HG03103 (cell line): ENCODE results near the gene SVEP1.
"Not testable (repeated sequence)": the region's sequence is repeated elsewhere in the genome, so short reads cannot be mapped to it uniquely, and the experiment has no call there.

Experiments
- ATAC-seq: cut with Tn5 transposase; IDR thresholded peaks from one replicate; pipeline ENCODE4 v1.9.1; 2021; ENCODE audit warnings: low read depth; ENCODE audit not compliant: unreplicated experiment

The SVEP1 gene

DNA sequence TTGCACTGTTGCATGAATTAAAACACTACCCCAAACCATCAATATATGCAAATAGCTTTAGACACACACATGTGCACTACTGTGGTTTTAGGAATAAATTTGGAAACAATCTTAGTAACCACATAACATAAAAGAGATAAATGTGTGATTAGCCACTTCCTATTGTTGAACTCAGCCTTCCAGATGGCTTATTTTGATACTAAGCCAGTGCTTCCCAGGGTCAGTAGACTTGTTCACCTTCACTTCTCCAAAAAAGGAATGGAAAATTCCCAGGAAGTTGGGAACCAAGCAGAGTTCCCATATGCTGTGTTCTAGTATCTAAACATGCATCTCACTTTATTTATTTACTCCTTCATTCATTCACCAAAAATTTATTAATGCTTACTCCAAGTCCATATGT lies 47.8 kb downstream of the SVEP1 start:
- ATAC-seq, result no peak

GRCh38 chr9:110531241-110531640 lies 48.3 kb downstream of the SVEP1 start:
- ATAC-seq, result not testable (repeated sequence)

GRCh38 chr9:110528645-110529044 lies 50.9 kb downstream of the SVEP1 start:
- no peak for ATAC-seq

- ATAC-seq, result no peak
These were observed 53.1 kb downstream of the SVEP1 start for GRCh38 chr9:110526426-110526825.

GRCh38 chr9:110521206-110521605 lies 58.3 kb downstream of the SVEP1 start:
- no peak for ATAC-seq

DNA sequence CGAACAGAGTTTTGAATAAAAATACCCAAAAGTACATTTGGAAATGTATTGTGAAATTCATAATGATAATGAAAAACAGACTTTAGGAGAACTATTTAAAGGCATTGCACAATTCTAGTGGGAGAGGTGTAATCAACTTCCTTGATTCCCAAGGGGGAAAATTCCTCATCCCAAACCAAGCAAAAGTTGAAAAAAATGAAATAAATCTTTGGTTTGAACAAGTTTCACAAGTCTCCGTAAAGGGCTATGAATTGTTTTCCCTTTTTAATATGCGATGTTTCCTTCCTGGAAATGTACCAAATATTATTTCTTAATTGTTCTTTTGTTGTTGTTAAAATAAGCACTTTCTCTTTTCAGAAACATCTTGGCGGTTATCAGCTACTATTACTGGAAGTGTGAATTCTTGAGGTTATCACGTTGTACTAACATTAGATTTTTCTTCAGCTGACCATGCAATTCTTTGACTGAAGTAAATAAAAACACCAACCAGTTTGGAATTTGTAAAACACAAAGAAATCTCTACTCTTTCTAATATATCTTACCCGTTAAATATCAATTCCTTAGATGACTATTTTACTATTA lies 59.3 kb downstream of the SVEP1 start:
- ATAC-seq, result no peak

DNA sequence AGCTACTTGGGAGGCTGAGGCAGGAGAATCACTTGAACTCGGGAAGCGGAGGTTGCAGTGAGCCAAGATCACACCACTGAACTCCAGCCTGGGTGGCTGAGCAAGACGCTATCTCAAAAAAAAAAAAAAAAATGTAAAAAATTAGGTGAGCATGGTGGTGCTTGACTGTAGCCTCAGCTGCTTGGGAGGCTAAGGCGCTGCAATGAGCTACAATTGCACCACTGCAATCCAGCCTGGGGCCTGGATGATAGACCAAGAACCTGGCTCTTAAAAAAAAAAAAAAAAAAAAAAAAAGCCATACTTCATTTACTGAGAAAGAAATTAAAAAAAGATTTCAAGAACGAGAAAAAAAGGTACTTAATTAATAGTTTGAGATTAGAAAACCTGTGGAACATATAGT lies 62.1 kb downstream of the SVEP1 start:
- no peak for ATAC-seq

GRCh38 chr9:110514897-110515296 lies 64.6 kb downstream of the SVEP1 start:
- no peak for ATAC-seq

DNA sequence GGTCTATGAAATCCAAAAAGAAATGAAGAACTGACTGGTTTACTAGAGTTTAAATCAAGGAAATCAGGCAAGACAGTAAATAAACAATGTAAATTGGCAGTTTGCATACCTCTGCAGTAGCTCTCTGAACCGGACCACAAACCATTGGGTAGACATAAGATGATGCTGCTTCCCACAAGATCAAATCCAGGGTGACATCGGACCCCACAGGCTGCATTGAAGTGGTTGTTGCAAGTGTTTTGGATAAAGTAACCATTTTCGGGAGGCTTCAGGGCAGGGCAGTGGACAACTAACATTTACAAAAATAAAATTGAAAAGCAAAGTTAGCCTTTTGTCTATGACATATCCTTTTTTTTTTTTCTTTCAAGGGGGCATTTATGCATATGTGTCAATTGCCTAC lies 66.7 kb downstream of the SVEP1 start:
- ATAC-seq, result no peak

DNA sequence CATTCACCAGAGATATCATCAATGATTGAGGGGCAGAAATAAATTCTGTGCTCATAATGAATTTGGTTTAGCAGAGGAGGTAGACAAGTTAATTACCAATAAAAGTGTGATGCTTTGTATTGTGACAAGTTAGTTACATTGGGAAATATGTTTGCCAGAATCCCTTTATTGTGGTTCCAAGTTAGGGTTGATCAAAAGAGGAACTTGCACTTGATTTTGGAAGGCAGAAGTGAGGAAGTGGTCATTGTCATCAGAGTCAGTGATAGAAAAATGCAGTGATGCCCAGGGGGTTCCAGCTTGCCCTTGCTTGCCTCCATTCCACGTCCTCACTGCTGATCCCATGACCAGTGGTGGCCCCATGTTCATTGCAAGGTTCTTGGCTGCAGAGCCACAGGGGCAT lies 69.7 kb downstream of the SVEP1 start:
- ATAC-seq, result no peak

DNA sequence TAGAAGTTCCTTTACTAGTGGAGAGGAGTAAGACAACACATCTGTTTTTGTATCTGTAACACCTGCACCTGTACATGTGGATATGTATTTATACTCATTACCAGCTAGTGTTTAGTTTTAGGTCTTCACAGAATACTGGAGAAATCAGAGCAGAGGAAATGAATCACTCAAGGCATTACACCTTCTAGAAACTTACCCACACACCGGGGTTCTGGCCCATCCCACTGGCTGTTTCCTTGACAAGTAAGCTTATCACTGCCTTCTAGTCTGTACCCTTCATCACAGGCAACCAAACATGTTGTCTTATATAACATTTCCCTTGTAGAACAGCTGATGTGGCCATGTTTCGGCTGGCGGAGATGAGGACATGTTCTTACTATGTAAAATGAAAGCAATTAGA lies 76.7 kb downstream of the SVEP1 start:
- ATAC-seq, result no peak

DNA sequence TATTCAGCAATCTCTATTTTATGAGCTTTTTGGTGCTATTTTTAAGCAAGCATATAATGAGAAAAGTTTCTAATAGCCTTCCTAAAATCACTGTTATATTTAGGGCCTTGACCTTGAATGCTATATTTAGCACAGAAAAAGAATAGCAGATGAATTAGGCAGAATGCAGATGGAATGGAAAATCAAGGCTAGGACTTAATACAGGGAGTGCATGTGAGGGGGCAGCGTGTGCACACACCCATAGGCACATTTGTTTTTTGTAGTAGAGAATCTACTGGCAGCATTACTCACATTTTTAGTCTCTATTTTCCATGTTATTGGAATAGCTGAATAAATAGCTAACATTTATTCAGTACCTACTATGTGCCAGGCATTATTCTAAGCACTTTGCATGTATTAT lies 79.9 kb downstream of the SVEP1 start:
- no peak for ATAC-seq

- ATAC-seq, result no peak
These were observed 92.3 kb downstream of the SVEP1 start for GRCh38 chr9:110487196-110487595.

- no peak for ATAC-seq
These were observed 93.3 kb downstream of the SVEP1 start for GRCh38 chr9:110486218-110486617.

- no peak for ATAC-seq
These were observed 100.1 kb downstream of the SVEP1 start for GRCh38 chr9:110479481-110479880.

- no peak for ATAC-seq
These were observed 103.3 kb downstream of the SVEP1 start for GRCh38 chr9:110476251-110476650.

DNA sequence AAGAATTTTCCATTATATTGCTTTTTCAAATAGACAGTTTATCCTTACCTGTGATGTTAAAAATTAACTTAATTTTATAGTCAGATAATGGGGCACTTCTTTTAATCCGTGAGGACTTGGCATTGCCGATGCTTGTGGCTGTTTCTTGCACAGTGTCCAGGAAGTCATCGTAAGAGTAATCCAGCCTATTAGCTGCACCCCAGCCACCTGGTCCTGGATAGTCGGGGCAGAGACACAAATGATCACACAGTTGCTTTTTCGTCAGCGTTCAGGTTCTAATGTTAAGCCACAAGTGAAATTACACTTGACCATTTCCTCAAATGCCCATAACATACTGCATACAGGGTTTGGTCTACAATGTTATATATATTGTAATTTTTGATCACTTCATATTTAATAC lies 107.4 kb downstream of the SVEP1 start:
- no peak for ATAC-seq

GRCh38 chr9:110468950-110469349 lies 110.6 kb downstream of the SVEP1 start:
- no peak for ATAC-seq

DNA sequence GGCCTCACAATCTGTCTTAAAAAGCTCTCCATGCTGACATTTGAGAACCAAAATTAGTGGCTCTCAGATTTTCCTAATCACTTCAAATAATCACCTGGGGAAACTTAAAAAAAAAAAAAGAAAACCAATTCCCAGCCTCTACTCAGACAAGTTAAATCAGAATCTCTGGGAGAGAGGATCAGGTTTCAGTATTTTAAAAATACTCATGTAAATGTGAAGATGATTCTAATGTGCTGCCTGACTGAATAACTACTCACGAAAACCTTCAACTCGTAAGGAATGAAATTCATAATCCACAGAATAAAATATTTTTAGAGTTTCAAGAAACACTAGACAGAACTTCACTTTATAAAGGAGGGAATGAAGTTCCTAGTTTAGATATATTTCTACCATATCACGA lies 114.4 kb downstream of the SVEP1 start:
- ATAC-seq, result no peak

DNA sequence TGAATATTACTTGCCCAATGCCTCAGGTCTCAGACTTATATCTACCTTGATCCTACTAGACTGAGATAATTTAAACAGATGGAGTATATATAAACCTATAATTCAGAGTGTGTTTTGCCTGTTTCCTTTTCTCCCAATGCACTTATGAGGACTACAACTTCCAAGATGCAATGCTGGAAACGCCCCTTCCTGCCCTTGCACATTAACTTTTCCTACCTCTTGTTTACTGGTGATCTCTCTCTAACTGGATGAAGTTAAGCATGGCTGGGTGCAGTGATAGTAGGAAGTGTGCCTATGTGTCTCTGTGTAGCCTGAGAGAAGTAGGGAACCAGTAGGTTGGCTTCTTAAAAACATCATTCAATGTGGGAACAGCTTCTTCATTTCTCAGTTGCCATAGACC lies 115.2 kb downstream of the SVEP1 start:
- no peak for ATAC-seq

- no peak for ATAC-seq
These were observed 116.0 kb downstream of the SVEP1 start for GRCh38 chr9:110463499-110463898.

DNA sequence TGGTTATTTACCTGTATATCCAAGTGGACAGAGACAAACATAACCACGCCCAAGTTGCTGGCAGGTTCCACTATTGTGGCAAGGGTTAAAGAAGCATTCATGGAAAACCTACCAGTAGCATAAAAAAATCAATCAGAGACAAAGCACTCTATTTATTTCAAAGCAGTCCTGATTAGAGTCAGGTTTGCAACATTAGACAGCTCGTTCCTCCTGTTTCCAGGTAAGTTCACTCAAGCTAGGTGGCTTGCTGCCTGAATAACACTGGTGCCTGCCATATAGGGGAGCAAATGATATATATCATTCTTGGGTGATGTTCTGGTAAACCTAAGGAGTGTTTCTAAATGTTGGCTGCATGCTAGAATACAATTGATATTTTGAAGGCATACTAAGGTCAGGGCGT lies 122.3 kb downstream of the SVEP1 start:
- ATAC-seq, result no peak

DNA sequence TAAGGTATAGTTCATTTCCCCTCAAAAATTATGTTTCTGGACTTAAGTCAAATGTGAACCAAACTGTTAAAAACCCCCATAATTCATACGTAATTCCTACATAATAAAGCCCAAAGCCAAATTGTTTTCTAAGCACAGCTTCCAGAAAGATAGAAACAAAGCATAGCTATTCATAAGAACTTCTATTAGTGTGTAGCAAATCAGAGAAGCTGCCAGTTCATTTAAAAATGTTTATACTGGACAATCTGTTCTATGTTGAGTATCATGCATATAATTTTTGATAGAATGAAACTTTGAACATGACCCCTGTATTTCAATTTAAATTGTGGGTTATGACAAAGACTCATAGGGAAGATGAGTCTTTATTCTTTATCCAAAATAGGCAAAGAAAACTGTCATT lies 122.9 kb downstream of the SVEP1 start:
- no peak for ATAC-seq
